Psoas muscle (tissue), 8 donors: Measurements from ENCODE around the gene LCAT. TPM values are rescaled to one million over a fixed set of nuclear protein-coding genes. Genes with fewer than 3 reads are reported as not detected.

Source experiments
- ATAC-seq, 4 donors: fragments of 200-7000 bp; cut with Tn5 transposase; one replicate each; pipeline ENCODE4 v1.9.1; 2020; ENCODE audit warnings: moderate library complexity in 3 of 4, mild to moderate bottlenecking in 2 of 4
- DNase-seq, 2 donors: peaks; one replicate each; pipeline ENCODE4 v3.0.0-alpha.2; 2020
- H3K27ac ChIP-seq: fragments of 200-600 bp; one replicate; pipeline ENCODE4 v1.8.0; 2022
- H3K27me3 ChIP-seq, 3 donors: fragments of 200-600 bp in 1 of 3; one replicate each; pipeline versions ENCODE4 v1.6.1 to v1.8.0; 2013 to 2022; ENCODE audit warnings: low read length in 2 of 3, mild to moderate bottlenecking in 2 of 3, moderate library complexity in 1 of 3; ENCODE audit not compliant: insufficient read depth in 3 of 3
- H3K36me3 ChIP-seq, 2 donors: fragments of 200-600 bp in 1 of 2; one replicate each; pipeline versions ENCODE4 v1.6.1 to v1.8.0; 2013 to 2022; ENCODE audit warnings: low read depth in 1 of 2, mild to moderate bottlenecking in 1 of 2, moderate library complexity in 1 of 2; ENCODE audit not compliant: insufficient read depth in 1 of 2
- H3K4me1 ChIP-seq: fragments of 200-600 bp; one replicate; pipeline ENCODE4 v1.8.0; 2022
- H3K4me3 ChIP-seq: fragments of 200-600 bp; one replicate; pipeline ENCODE4 v1.8.0; 2022; ENCODE audit warnings: mild to moderate bottlenecking
- H3K9me3 ChIP-seq: fragments of 200-600 bp; one replicate; pipeline ENCODE4 v1.8.0; 2022
- WGBS, 3 donors: extraction: QIAGEN DNeasy Blood & Tissue Kit; methylation state at CpG; one replicate each; pipeline versions ENCODE4 v1.1.6 to v1.1.7; 2013; 5-methylcytosine and 5-hydroxymethylcytosine counted together
- intact Hi-C, 2 donors: fragments of 100-400 bp; cut with DNase I; formaldehyde crosslinking; loops; one replicate each; pipeline versions ENCODE4 v1.11.0 to v1.14.2; 2022
- polyA plus RNA-seq, 3 donors: library from polyadenylated mRNA; stranded (reverse); fragments of 200-250 nt; gene quantifications; one replicate each; pipeline ENCODE4 v1.2.3, GENCODE V29; 2013
- total RNA-seq, 4 donors: library from RNA; stranded (reverse); fragmentation: NEBNext Ultra II Directional in 2 of 4; extraction: Animal tissue kit (Norgen Biotek cat#: 25700) in 2 of 4; gene quantifications; one replicate each; pipeline versions ENCODE4 v1.2.1 to v1.2.4, GENCODE V29; 2021 to 2023
- TF ChIP-seq, protein P1 (sequence below): fragments of 200-600 bp; IDR thresholded peaks from one replicate; pipeline ENCODE4 v1.8.0; 2022; ENCODE audit warnings: antibody characterized with exemption
- donor health status: healthy with polysubstance abuse.
- donor health status: DM: no; HTN: no; CAD: no; lungs with moderate emphysema.
- donor health status: Bipolar disorder and iron deficiency.
- donor health status: healthy.
- donor health status: DM: yes; HTN: yes; CAD: no.
- donor health status: DM: no; HTN: no; CAD: no.
- donor health status: DM: no; HTN: no; CAD: no.
- donor health status: DM: yes; HTN: yes; CAD: no.

LCAT gene
- total and polyA plus RNA-seq, 7 donors = 4.1 to 15.1 (median 8.0) TPM

DNA sequence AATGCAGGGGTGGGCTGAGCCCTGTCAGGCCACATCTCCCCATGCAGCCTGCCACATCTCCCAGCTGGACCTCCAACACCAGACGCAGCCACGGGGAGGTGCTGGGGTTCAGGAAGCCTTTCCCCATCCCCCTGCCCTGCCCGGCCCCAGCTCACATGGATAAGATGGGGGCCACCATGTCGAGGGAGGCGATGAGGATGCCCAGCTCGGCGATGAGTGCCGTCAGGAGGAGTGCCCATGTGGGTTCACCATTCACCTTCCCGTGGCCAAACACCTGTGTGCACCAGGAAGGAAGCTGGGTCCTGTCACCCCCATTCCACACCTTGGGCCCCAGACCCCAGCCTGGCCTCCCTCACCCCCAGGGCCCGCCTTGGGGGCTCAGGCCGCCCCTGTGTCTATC lies 5.7 kb upstream of the LCAT start:
- DNase-seq (no peak), ATAC-seq (no peak)
- Histone ChIP-seq H3K4me1 (peaks cover 15% of the 10 kb centered on the region), H3K27ac (no peak overlapping the region), H3K36me3 (peaks cover 9 to 100% of the 10 kb centered on the region in 2 donors), H3K9me3 (no peaks in the 10 kb centered on the region), H3K27me3 (no peaks in the 10 kb centered on the region), H3K4me3 (no peak overlapping the region)
- intact Hi-C loops = no loop called here
- WGBS, 3 donors = 89 to 93% (median 91%) methylated on average over 11 of the region's 11 CpGs
- TF ChIP-seq, protein P1, sequence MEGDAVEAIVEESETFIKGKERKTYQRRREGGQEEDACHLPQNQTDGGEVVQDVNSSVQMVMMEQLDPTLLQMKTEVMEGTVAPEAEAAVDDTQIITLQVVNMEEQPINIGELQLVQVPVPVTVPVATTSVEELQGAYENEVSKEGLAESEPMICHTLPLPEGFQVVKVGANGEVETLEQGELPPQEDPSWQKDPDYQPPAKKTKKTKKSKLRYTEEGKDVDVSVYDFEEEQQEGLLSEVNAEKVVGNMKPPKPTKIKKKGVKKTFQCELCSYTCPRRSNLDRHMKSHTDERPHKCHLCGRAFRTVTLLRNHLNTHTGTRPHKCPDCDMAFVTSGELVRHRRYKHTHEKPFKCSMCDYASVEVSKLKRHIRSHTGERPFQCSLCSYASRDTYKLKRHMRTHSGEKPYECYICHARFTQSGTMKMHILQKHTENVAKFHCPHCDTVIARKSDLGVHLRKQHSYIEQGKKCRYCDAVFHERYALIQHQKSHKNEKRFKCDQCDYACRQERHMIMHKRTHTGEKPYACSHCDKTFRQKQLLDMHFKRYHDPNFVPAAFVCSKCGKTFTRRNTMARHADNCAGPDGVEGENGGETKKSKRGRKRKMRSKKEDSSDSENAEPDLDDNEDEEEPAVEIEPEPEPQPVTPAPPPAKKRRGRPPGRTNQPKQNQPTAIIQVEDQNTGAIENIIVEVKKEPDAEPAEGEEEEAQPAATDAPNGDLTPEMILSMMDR = no peak

DNA sequence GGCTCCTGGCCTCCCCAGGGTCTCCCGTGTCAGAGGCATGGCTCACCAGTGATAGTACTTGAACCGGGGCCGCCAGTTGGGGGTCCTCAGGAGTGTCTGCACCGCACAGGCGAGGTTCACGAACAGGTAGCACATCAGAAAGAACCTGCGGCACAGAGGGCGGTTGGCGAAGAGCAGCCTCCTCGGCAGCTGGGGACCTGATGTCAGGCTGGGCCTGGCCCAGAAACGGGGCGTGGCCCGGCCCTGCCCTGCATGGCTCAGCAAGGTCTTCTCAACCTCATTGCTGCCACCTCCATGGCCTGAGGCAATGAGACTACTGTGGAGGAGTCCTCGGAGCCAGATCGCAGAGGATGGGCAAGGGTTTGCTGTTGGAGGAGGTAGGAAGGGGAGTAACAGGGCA lies 4.1 kb upstream of the LCAT start:
- no peak overlapping the region for H3K27ac ChIP-seq
- peaks cover 19% of the 10 kb centered on the region for H3K4me1 ChIP-seq

DNA sequence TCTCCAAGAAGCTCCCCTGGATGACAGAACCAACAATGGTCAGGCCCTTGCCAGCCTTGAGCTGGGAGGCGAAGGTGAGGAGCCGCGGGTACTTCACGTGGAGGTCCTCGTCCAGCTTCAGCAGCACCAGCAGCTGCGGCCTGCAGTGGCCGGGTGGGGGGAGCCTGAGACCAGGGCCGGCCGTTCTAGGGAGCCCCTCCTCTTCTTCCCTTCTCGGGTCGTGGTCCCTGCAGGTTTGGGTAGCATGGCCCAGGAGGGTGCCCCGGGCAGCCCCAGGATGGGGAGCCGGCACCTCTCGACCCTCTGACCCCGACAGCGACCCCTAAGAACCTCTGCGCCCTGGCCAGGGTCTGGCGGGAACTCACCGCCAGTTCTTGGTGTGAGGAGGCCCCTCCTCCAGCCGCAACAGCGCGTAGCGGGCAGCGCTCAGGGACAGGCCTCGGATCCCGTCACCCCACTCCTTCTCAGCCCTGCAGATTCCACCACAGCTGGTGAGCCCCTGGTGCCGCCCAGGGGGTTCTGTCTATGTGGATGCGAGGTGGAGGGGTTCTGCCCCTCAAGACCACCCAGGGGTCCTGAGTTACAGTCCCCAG lies 3.1 kb upstream of the LCAT start:
- no peak for ATAC-seq
- Histone ChIP-seq H3K4me1 (peaks cover 18% of the 10 kb centered on the region), H3K27me3 (no peaks in the 10 kb centered on the region), H3K9me3 (no peaks in the 10 kb centered on the region), H3K4me3 (no peak overlapping the region), H3K36me3 (peaks cover 9 to 98% of the 10 kb centered on the region in 2 donors), H3K27ac (no peak overlapping the region)
- 87 to 91% (median 90%) methylated on average over 25 to 28 of the region's 28 CpGs for WGBS, 3 donors
- DNase-seq = no peak
- TF ChIP-seq, protein P1 = no peak
- intact Hi-C loops = no loop called here

More for the DNA sequence above, 4.1 kb upstream of the LCAT start:
- 88 to 96% (median 91%) methylated on average over 15 of the region's 15 CpGs for WGBS, 3 donors
- intact Hi-C loops = no loop called here
- H3K36me3 ChIP-seq = peaks cover 9 to 98% of the 10 kb centered on the region in 2 donors
- no peak overlapping the region for H3K4me3 ChIP-seq
- no peaks in the 10 kb centered on the region for H3K27me3 ChIP-seq
- DNase-seq = no peak
- TF ChIP-seq, protein P1 = no peak
- H3K9me3 ChIP-seq = no peaks in the 10 kb centered on the region
- no peak for ATAC-seq

DNA sequence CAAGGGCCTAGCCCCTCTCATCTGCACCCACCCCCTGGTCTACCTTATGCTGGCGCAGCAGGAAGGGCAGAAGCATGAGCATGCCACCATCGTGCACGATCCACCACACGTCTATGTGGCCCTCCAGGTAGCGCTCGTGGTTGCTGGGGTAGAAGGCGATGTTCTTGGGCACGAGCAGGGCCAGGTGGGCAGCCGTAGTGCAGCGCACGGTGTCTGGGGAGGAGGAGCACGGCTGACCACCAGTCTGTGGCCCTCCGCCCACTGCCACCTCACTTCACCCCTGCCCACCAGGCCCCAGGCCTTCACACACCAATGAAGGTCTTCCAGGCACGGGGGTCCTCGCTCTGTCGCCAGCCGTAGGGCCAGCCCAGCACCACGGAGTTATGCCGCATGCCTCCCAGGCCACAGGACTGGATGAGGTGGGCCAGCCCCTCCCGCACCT lies 2.2 kb upstream of the LCAT start:
- Histone ChIP-seq H3K27ac (no peak overlapping the region), H3K27me3 (no peaks in the 10 kb centered on the region), H3K4me3 (no peak overlapping the region), H3K36me3 (peaks cover 9 to 98% of the 10 kb centered on the region in 2 donors), H3K9me3 (no peaks in the 10 kb centered on the region), H3K4me1 (peaks cover 9% of the 10 kb centered on the region)
- TF ChIP-seq, protein P1 = no peak
- DNase-seq (no peak), ATAC-seq (no peak)
- WGBS, 3 donors = 90 to 93% (median 92%) methylated on average over 18 to 20 of the region's 20 CpGs
- intact Hi-C loops = no loop called here
